Suprapubic skin (tissue), 4 donors: ENCODE data around the gene RPE. TPM values are rescaled to one million over a fixed set of nuclear protein-coding genes. Genes with fewer than 3 reads are reported as not detected.

Experiments used
- DNase-seq, 2 donors: peaks; one replicate each; pipeline ENCODE4 v3.0.0-alpha.2; 2019; ENCODE audit warnings: low spot score in 2 of 2
- H3K27ac ChIP-seq: fragments of 200-600 bp; sonication (generic); one replicate; pipeline ENCODE4 v1.5.1; 2019
- H3K27me3 ChIP-seq: fragments of 200-600 bp; sonication (generic); one replicate; pipeline ENCODE4 v1.5.1; 2019
- H3K36me3 ChIP-seq: fragments of 200-600 bp; sonication (generic); one replicate; pipeline ENCODE4 v1.5.1; 2019
- H3K4me1 ChIP-seq: fragments of 200-600 bp; sonication (generic); one replicate; pipeline ENCODE4 v1.5.1; 2019
- H3K4me3 ChIP-seq: fragments of 200-600 bp; sonication (generic); one replicate; pipeline ENCODE4 v1.5.1; 2019; ENCODE audit warnings: mild to moderate bottlenecking
- H3K9me3 ChIP-seq: fragments of 200-600 bp; sonication (generic); one replicate; pipeline ENCODE4 v1.5.1; 2019
- EP300 ChIP-seq: sonication (generic); formaldehyde crosslinking; IDR thresholded peaks from one replicate; pipeline ENCODE4 v1.6.1; 2017; ENCODE audit warnings: antibody characterized with exemption
- POLR2A ChIP-seq, 2 donors: fragments of 450-650 bp; IDR thresholded peaks; one replicate each; pipeline ENCODE4 v1.6.1; 2017; ENCODE audit warnings: antibody characterized with exemption in 2 of 2, mild to moderate bottlenecking in 2 of 2, moderate library complexity in 2 of 2
- POLR2AphosphoS5 ChIP-seq, 3 donors: sonication (generic); formaldehyde crosslinking; IDR thresholded peaks; one replicate each; pipeline ENCODE4 v1.6.1; 2017; ENCODE audit warnings: antibody characterized with exemption in 3 of 3
- WGBS: methylation state at CpG from one replicate; pipeline ENCODE4 v1.1.5; 2018; 5-methylcytosine and 5-hydroxymethylcytosine counted together
- total RNA-seq, 4 donors: library from RNA; depleted of rRNA; stranded (reverse); fragments of >200 nt; gene quantifications; one replicate each; pipeline ENCODE4 v1.1.0, GENCODE V29; 2016
- TF ChIP-seq, protein P1 (sequence below), 2 donors: fragments of 200-600 bp in 1 of 2; fragments of 450-650 bp in 1 of 2; sonication (generic) in 1 of 2; IDR thresholded peaks; one replicate each; pipeline ENCODE4 v1.5.1; 2016 to 2019; ENCODE audit warnings: antibody characterized with exemption in 2 of 2, mild to moderate bottlenecking in 1 of 2, moderate library complexity in 1 of 2

Gene RPE
- total RNA-seq, 4 donors from 2014 or later = 33.6 to 74.0 (median 46.6) TPM

DNA sequence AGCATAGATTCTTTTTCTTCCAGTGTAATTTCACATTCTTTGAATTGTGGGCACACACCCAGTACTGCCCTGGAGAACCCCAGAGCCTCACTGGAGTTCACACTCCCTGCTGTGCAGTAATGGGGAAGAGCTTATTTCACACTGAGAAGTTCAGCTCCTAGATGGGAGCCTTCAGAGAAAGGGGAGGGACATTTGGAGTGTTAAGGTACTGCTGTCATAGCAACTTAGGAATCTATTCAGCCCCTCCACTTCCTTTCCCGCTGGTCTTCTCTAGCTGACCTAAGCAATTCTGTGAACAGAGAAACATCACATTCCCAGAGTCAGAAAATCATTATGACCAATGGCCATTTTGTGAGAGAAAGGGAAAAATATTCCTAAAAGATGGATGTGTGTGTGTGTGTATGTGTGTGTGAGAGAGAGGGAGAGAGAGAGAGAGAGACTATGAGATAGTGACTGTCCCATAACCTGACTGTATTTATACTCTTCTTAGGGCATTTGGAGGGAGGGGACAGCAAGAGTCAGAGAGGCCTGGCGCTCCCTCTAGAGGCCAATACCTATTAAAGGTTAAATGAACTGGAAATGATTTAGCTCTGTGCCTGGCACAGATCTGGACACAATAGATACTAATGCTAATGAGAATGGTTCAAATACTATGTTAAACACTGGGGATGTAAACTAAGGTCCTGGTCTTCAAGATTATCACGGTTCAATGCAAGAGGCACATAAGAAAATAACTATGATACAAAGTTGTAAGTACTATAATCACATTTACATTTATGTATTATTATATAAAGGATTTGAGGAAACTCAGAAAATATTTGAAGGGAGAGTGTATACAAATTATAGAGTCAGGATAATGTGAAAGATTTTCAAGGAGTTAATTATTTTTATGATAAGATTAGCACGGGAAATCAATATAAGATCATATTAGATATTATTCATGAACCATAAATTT, 41.5 kb upstream of the RPE start:
- 34% methylated on average over 4 of the region's 4 CpGs for WGBS
- TF ChIP-seq EP300 (no peak), POLR2AphosphoS5 (IDR thresholded peaks at IDR 0.05) (no peak), POLR2A (IDR thresholded peaks at IDR 0.05) (no peak)
- TF ChIP-seq, protein P1, sequence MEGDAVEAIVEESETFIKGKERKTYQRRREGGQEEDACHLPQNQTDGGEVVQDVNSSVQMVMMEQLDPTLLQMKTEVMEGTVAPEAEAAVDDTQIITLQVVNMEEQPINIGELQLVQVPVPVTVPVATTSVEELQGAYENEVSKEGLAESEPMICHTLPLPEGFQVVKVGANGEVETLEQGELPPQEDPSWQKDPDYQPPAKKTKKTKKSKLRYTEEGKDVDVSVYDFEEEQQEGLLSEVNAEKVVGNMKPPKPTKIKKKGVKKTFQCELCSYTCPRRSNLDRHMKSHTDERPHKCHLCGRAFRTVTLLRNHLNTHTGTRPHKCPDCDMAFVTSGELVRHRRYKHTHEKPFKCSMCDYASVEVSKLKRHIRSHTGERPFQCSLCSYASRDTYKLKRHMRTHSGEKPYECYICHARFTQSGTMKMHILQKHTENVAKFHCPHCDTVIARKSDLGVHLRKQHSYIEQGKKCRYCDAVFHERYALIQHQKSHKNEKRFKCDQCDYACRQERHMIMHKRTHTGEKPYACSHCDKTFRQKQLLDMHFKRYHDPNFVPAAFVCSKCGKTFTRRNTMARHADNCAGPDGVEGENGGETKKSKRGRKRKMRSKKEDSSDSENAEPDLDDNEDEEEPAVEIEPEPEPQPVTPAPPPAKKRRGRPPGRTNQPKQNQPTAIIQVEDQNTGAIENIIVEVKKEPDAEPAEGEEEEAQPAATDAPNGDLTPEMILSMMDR (IDR thresholded peaks at IDR 0.05) = peak in 1 of 2 donors; percentile 54
- no peak overlapping the region for H3K27ac ChIP-seq
- no peaks in the 10 kb centered on the region for H3K36me3 ChIP-seq
- H3K9me3 ChIP-seq = no peaks in the 10 kb centered on the region
- H3K4me1 ChIP-seq = no peaks in the 10 kb centered on the region
- H3K4me3 ChIP-seq = no peak overlapping the region
- H3K27me3 ChIP-seq = no peaks in the 10 kb centered on the region
- no peak for DNase-seq

- H3K27me3 ChIP-seq = no peaks in the 10 kb centered on the region
- no peaks in the 10 kb centered on the region for H3K4me1 ChIP-seq
- TF ChIP-seq, protein P1 (IDR thresholded peaks at IDR 0.05) = no peak
- TF ChIP-seq POLR2AphosphoS5 (IDR thresholded peaks at IDR 0.05) = no peak
- no peak for TF ChIP-seq POLR2A (IDR thresholded peaks at IDR 0.05)
- TF ChIP-seq EP300 = no peak
- H3K9me3 ChIP-seq = no peaks in the 10 kb centered on the region
- no peak for DNase-seq
- no peak overlapping the region for H3K27ac ChIP-seq
- no peak overlapping the region for H3K4me3 ChIP-seq
- 58% methylated on average over 2 of the region's 2 CpGs for WGBS
- no peaks in the 10 kb centered on the region for H3K36me3 ChIP-seq
Measured at GRCh38 chr2:209965723-209966122, 36.7 kb upstream of the RPE start.

DNA sequence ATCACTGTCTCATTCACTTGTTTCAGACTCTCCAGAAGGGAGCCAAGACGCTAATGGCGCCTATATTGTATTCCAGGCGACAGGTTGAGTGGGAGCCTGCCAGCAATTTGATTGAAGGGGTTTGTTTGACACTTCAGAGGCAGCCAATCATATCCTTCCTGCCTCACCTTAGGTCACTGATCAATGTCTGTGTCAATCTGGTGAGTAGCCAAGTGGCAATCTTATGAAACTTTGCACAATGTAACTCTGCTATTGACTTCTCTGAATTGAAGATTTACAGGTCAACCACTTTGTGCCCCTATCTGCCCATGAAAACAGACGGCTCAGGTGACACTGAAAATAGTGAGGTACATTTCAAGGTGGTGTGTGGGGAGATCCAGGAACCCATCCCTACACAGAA, 32.7 kb upstream of the RPE start:
- H3K36me3 ChIP-seq = no peaks in the 10 kb centered on the region
- 96% methylated on average over 4 of the region's 4 CpGs for WGBS
- TF ChIP-seq, protein P1 (IDR thresholded peaks at IDR 0.05) = no peak
- TF ChIP-seq POLR2A (IDR thresholded peaks at IDR 0.05) = no peak
- no peaks in the 10 kb centered on the region for H3K4me1 ChIP-seq
- no peaks in the 10 kb centered on the region for H3K9me3 ChIP-seq
- H3K4me3 ChIP-seq = no peak overlapping the region
- no peak for DNase-seq
- no peak overlapping the region for H3K27ac ChIP-seq
- no peaks in the 10 kb centered on the region for H3K27me3 ChIP-seq

- Histone ChIP-seq H3K36me3 (no peaks in the 10 kb centered on the region), H3K27me3 (no peaks in the 10 kb centered on the region), H3K4me3 (no peak overlapping the region), H3K27ac (no peak overlapping the region), H3K4me1 (no peaks in the 10 kb centered on the region), H3K9me3 (no peaks in the 10 kb centered on the region)
- 92% methylated on average over 2 of the region's 2 CpGs for WGBS
- TF ChIP-seq, protein P1 (IDR thresholded peaks at IDR 0.05) = no peak
- no peak for TF ChIP-seq POLR2A (IDR thresholded peaks at IDR 0.05)
- no peak for TF ChIP-seq POLR2AphosphoS5 (IDR thresholded peaks at IDR 0.05)
- no peak for TF ChIP-seq EP300
- DNase-seq = no peak
Measured at GRCh38 chr2:209970271-209970670, 32.2 kb upstream of the RPE start.

DNA sequence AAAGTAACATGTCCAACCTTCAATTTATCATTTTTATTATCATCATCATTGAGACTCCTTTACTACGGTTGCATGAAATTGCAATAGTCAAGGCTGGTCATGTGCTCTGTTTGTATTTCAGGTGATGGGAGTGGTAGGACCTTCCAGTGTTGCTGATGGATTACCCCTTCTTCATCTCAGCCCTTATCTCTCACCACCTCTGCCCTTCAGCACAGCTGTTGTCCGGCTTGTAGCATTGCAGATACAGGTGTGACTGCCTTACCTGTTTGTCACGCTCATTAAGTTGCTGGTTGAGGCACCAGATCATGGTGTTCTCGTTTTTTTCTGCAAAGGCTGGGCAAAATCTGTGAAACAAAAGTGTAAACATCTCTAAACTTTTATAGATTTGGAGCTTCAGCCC, 31.7 kb upstream of the RPE start:
- H3K27me3 ChIP-seq = no peaks in the 10 kb centered on the region
- WGBS = 80% methylated on average over 4 of the region's 4 CpGs
- DNase-seq = no peak

More for the DNA sequence above, 31.7 kb upstream of the RPE start:
- no peak overlapping the region for H3K27ac ChIP-seq
- H3K4me3 ChIP-seq = no peak overlapping the region
- no peak for TF ChIP-seq EP300
- TF ChIP-seq, protein P1 (IDR thresholded peaks at IDR 0.05) = no peak
- TF ChIP-seq POLR2A (IDR thresholded peaks at IDR 0.05) = no peak
- TF ChIP-seq POLR2AphosphoS5 (IDR thresholded peaks at IDR 0.05) = no peak
- no peaks in the 10 kb centered on the region for H3K4me1 ChIP-seq
- no peaks in the 10 kb centered on the region for H3K9me3 ChIP-seq
- H3K36me3 ChIP-seq = no peaks in the 10 kb centered on the region
